Panc1 (cell line): ENCODE results near the gene SH3BP4.

ENCODE experiments used
- POLR2AphosphoS5 ChIP-seq: IDR thresholded peaks from 2 replicates; pipeline ENCODE4 v1.6.1; 2012; ENCODE audit warnings: mild to moderate bottlenecking, low read depth, low read length, moderate library complexity
- TF ChIP-seq, protein P1 (sequence below): fragments of 450-650 bp; IDR thresholded peaks from 2 replicates; pipeline ENCODE4 v1.5.1; 2017; ENCODE audit warnings: mild to moderate bottlenecking
- TF ChIP-seq, protein P2 (sequence below), 2 experiments: IDR thresholded peaks; 2 replicates each; pipeline ENCODE4 v1.6.1; 2011 to 2012; ENCODE audit warnings: low read depth in 2 of 2, control low read depth in 1 of 2, low read length in 1 of 2, mild to moderate bottlenecking in 1 of 2, moderate library complexity in 1 of 2; ENCODE audit not compliant: insufficient read depth in 1 of 2

DNA sequence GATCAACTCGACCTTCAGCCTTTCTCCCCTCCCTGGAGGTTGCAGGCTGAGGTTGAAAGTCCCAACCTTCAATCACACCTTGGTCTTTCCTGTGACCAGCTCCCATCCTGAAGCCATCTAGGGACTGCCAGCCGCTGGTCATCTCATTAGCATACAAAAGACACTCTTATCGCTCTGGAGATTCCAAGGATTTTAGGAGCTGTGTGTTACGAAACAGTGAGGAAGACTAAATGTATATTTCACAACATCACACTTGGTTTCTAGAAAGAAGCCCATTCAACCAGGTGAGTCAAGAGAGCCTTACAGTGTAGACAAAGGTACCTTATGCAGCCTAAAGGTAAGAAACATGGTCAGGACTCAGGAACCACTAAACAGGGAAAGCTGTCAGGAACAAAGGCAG is 126.4 kb downstream of the SH3BP4 start:
- TF ChIP-seq, protein P1, sequence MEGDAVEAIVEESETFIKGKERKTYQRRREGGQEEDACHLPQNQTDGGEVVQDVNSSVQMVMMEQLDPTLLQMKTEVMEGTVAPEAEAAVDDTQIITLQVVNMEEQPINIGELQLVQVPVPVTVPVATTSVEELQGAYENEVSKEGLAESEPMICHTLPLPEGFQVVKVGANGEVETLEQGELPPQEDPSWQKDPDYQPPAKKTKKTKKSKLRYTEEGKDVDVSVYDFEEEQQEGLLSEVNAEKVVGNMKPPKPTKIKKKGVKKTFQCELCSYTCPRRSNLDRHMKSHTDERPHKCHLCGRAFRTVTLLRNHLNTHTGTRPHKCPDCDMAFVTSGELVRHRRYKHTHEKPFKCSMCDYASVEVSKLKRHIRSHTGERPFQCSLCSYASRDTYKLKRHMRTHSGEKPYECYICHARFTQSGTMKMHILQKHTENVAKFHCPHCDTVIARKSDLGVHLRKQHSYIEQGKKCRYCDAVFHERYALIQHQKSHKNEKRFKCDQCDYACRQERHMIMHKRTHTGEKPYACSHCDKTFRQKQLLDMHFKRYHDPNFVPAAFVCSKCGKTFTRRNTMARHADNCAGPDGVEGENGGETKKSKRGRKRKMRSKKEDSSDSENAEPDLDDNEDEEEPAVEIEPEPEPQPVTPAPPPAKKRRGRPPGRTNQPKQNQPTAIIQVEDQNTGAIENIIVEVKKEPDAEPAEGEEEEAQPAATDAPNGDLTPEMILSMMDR: no peak
- TF ChIP-seq POLR2AphosphoS5: no peak
- TF ChIP-seq, protein P2, sequence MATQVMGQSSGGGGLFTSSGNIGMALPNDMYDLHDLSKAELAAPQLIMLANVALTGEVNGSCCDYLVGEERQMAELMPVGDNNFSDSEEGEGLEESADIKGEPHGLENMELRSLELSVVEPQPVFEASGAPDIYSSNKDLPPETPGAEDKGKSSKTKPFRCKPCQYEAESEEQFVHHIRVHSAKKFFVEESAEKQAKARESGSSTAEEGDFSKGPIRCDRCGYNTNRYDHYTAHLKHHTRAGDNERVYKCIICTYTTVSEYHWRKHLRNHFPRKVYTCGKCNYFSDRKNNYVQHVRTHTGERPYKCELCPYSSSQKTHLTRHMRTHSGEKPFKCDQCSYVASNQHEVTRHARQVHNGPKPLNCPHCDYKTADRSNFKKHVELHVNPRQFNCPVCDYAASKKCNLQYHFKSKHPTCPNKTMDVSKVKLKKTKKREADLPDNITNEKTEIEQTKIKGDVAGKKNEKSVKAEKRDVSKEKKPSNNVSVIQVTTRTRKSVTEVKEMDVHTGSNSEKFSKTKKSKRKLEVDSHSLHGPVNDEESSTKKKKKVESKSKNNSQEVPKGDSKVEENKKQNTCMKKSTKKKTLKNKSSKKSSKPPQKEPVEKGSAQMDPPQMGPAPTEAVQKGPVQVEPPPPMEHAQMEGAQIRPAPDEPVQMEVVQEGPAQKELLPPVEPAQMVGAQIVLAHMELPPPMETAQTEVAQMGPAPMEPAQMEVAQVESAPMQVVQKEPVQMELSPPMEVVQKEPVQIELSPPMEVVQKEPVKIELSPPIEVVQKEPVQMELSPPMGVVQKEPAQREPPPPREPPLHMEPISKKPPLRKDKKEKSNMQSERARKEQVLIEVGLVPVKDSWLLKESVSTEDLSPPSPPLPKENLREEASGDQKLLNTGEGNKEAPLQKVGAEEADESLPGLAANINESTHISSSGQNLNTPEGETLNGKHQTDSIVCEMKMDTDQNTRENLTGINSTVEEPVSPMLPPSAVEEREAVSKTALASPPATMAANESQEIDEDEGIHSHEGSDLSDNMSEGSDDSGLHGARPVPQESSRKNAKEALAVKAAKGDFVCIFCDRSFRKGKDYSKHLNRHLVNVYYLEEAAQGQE (IDR thresholded peaks at IDR 0.05; ENCODE audit: insufficient read depth in 1 of 2, low read depth in 2 of 2, low read length in 1 of 2): no peak
